ENCODE data around the gene UBL5.

Gene UBL5

DNA sequence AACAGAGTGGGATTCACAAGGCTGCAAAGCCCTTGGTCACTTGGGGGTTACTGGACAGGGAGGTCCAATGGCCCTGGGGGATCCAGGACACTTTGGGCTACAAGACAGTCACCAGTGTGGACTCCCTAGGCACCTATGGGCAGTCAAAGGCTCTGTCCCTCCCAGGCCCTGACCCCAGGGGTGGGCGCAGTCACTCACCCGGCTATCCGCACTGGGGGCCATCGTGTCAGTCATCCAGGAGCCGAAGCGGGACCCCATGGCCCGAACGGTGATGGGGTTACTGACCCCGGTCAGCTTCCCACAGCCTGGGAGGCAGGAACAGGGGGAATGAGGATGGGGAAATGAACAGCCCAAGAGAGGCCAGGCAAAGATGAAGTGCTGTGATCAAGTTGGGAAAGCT lies 28.9 kb downstream of the UBL5 start:
- no peak for TF ChIP-seq CTCF (conservative IDR thresholded peaks at IDR 0.05; ENCODE audit: low read depth, low read length)
- no peak overlapping the region for H3K4me3 ChIP-seq (ENCODE audit: low read depth, low read length)
- DNase-seq (ENCODE audit: low read depth): no peak

GRCh38 chr19:9857076-9857721 lies 29.5 kb downstream of the UBL5 start:
- no peak for TF ChIP-seq CTCF (conservative IDR thresholded peaks at IDR 0.05; ENCODE audit: low read depth, low read length)
- no peak overlapping the region for H3K4me3 ChIP-seq (ENCODE audit: low read depth, low read length)
- DNase-seq (ENCODE audit: low read depth): no peak

- H3K4me3 ChIP-seq (ENCODE audit: low read depth, low read length): no peak overlapping the region
- DNase-seq (ENCODE audit: low read depth): no peak
- no peak for TF ChIP-seq CTCF (conservative IDR thresholded peaks at IDR 0.05; ENCODE audit: low read depth, low read length)
Observed at GRCh38 chr19:9857920-9858746, 30.4 kb downstream of the UBL5 start.

DNA sequence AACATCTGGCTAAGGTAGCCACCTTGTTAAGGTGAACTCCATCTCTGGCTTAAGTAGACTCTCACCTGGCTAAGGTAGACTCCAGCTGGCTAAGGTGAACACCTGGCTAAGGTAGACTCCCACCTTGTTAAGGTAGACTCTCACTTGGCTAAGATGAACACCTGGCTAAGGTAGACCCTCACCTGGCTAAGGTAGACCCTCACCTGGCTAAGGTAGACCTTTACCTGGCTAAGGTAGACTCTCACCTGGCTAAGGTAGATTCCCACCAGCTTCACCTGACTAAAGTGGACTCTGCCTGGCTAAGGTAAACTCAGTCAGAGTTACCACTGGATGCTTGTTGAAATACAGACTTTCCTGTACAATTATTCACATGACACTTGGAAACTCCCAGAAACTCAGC lies 31.0 kb downstream of the UBL5 start:
- TF ChIP-seq CTCF (conservative IDR thresholded peaks at IDR 0.05; ENCODE audit: low read depth, low read length): no peak
- no peak for DNase-seq (ENCODE audit: low read depth)
- no peak overlapping the region for H3K4me3 ChIP-seq (ENCODE audit: low read depth, low read length)

- DNase-seq (ENCODE audit: low read depth): no peak
- TF ChIP-seq CTCF (conservative IDR thresholded peaks at IDR 0.05; ENCODE audit: low read depth, low read length): no peak
- no peak overlapping the region for H3K4me3 ChIP-seq (ENCODE audit: low read depth, low read length)
Observed at GRCh38 chr19:9860407-9860806, 32.7 kb downstream of the UBL5 start.

GRCh38 chr19:9861503-9861902 lies 33.8 kb downstream of the UBL5 start:
- H3K4me3 ChIP-seq (ENCODE audit: low read depth, low read length): no peak overlapping the region
- TF ChIP-seq CTCF (conservative IDR thresholded peaks at IDR 0.05; ENCODE audit: low read depth, low read length): no peak
- DNase-seq (ENCODE audit: low read depth): no peak

DNA sequence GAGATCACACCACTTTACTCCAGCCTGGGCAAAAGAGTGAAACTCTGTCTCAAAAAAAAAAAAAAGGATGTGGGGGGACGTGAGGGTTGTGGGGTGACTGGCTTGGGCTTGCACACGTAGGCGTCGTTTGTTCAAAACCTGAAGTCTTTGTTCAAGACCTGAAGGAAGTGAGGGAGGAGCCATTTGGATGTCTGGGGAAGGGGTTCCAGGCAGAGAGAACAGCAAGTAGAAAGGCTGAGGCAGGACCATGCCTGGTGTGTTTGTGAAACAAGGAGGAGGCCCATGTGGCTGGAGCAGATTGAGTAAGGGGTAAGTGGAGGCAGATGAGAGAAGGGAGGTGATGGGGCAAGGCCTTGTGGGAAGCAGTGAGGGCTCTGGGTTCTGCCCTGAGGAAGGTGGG lies 35.2 kb downstream of the UBL5 start:
- DNase-seq (ENCODE audit: low read depth): no peak
- TF ChIP-seq CTCF (conservative IDR thresholded peaks at IDR 0.05; ENCODE audit: low read depth, low read length): no peak
- H3K4me3 ChIP-seq (ENCODE audit: low read depth, low read length): no peak overlapping the region

Measured in choroid plexus epithelial cell (primary cell).